Measurements from ENCODE around the gene DHCR24. TPM values are rescaled to one million over a fixed set of nuclear protein-coding genes. Genes with fewer than 3 reads are reported as not detected.

Gene DHCR24
- total and polyA plus RNA-seq, 2 of the 13 experiments (the other 11 are each of a cell fraction or from before 2014, with no cell fraction given), result 374 to 448 TPM

GRCh38 chr1:54886724-54887664 is at the start of gene DHCR24 (continued):
- TF ChIP-seq USF2 (IDR thresholded peaks at IDR 0.05; ENCODE audit: low read depth, low read length), result no peak
- TF ChIP-seq USF2 (CRISPR knock-in tag; IDR thresholded peaks at IDR 0.05; ENCODE audit: borderline replicate concordance), result no peak
- peak; percentile 22; the same call in 1 of the 2 replicates for TF ChIP-seq ZNF878 (CRISPR knock-in tag; IDR thresholded peaks at IDR 0.05)
- TF ChIP-seq TBX2 (CRISPR knock-in tag; IDR thresholded peaks at IDR 0.05; ENCODE audit: borderline replicate concordance), result peak; percentile 56; the same call in 1 of the 2 replicates
- no peak; the same call in none of the 2 replicates for TF ChIP-seq NCOA1 (CRISPR knock-in tag; IDR thresholded peaks at IDR 0.05)
- TF ChIP-seq REPIN1 (CRISPR knock-in tag; IDR thresholded peaks at IDR 0.05; ENCODE audit: borderline replicate concordance, low read depth), result peak; percentile 43; the same call in 1 of the 2 replicates
- no peak for TF ChIP-seq ZNF879 (CRISPR knock-in tag; IDR thresholded peaks at IDR 0.05)
- no peak for TF ChIP-seq PTBP1 (IDR thresholded peaks at IDR 0.05; ENCODE audit: low read depth, low read length, poor library complexity, severe bottlenecking)
- TF ChIP-seq ATF4 (CRISPR knock-in tag; IDR thresholded peaks at IDR 0.05), result no peak
- TF ChIP-seq BORCS8-MEF2B (CRISPR knock-in tag; IDR thresholded peaks at IDR 0.05), result no peak
- no peak for TF ChIP-seq ZBTB8A (CRISPR knock-in tag; IDR thresholded peaks at IDR 0.05; ENCODE audit: borderline replicate concordance, low read depth)
- TF ChIP-seq E2F5 (CRISPR knock-in tag; conservative IDR thresholded peaks at IDR 0.05), result peak; percentile 39
- TF ChIP-seq ZNF883 (CRISPR knock-in tag; IDR thresholded peaks at IDR 0.05; ENCODE audit: not compliant biosample characterization), result peak; percentile 75
- no peak for TF ChIP-seq IKZF4 (CRISPR knock-in tag; IDR thresholded peaks at IDR 0.05; ENCODE audit: borderline replicate concordance, low read depth, not compliant biosample characterization)
- TF ChIP-seq ZFX (CRISPR knock-in tag; IDR thresholded peaks at IDR 0.05; ENCODE audit: low read depth), result peak; percentile 49; the same call in 1 of the 2 replicates
- TF ChIP-seq BCL3 (CRISPR knock-in tag; IDR thresholded peaks at IDR 0.05), result peak; percentile 80
- peak; percentile 89 for TF ChIP-seq ZNF224 (CRISPR knock-in tag; IDR thresholded peaks at IDR 0.05)
- no peak for TF ChIP-seq NFE2 (CRISPR knock-in tag; IDR thresholded peaks at IDR 0.05)
- peak; percentile 78; the same call in 1 of the 2 replicates for TF ChIP-seq ZNF790 (CRISPR knock-in tag; IDR thresholded peaks at IDR 0.05; ENCODE audit: borderline replicate concordance)
- TF ChIP-seq KLF15 (CRISPR knock-in tag; IDR thresholded peaks at IDR 0.05; ENCODE audit: borderline replicate concordance), result peak; percentile 89
- TF ChIP-seq NR2F1 (CRISPR knock-in tag; IDR thresholded peaks at IDR 0.05), result no peak
- no peak for TF ChIP-seq SMARCC2 (IDR thresholded peaks at IDR 0.05)
- TF ChIP-seq GATAD2A (CRISPR knock-in tag; IDR thresholded peaks at IDR 0.05), result no peak; the same call in 1 of the 2 replicates
- no peak for TF ChIP-seq MBD4 (IDR thresholded peaks at IDR 0.05; ENCODE audit: borderline replicate concordance, low read length)

Measured in HepG2 (cell line).